GM08714 (cell line): ENCODE data around the gene RAB6B.

Experiments
- H3K4me3 ChIP-seq: fragments of 200-500 bp; sonication (Bioruptor generic); 2 replicates; pipeline ENCODE4 v1.5.1; 2014; ENCODE audit warnings: mild to moderate bottlenecking, low read length, inconsistent platforms
- ZNF274 ChIP-seq: IDR thresholded peaks from 2 replicates; pipeline ENCODE4 v1.6.1; 2012; ENCODE audit warnings: mild to moderate bottlenecking, low read depth, low read length

RAB6B gene

GRCh38 chr3:133855772-133856171 lies 39.9 kb downstream of the RAB6B start:
- H3K4me3 ChIP-seq, result no peak overlapping the region
- TF ChIP-seq ZNF274, result no peak

- no peak for TF ChIP-seq ZNF274
- no peak overlapping the region for H3K4me3 ChIP-seq
These were observed 40.7 kb downstream of the RAB6B start for GRCh38 chr3:133855002-133855370.

GRCh38 chr3:133854264-133855001 lies 41.2 kb downstream of the RAB6B start:
- no peak overlapping the region for H3K4me3 ChIP-seq
- TF ChIP-seq ZNF274, result no peak

GRCh38 chr3:133853925-133854227 lies 41.8 kb downstream of the RAB6B start:
- no peak for TF ChIP-seq ZNF274
- H3K4me3 ChIP-seq, result no peak overlapping the region

- no peak for TF ChIP-seq ZNF274
- H3K4me3 ChIP-seq, result no peak overlapping the region
These were observed 42.4 kb downstream of the RAB6B start for GRCh38 chr3:133853063-133853924.

- H3K4me3 ChIP-seq, result no peak overlapping the region
- TF ChIP-seq ZNF274, result no peak
These were observed 43.8 kb downstream of the RAB6B start for GRCh38 chr3:133851931-133852330.

- no peak for TF ChIP-seq ZNF274
These were observed 44.3 kb downstream of the RAB6B start for GRCh38 chr3:133851266-133851906.

GRCh38 chr3:133850034-133850433 lies 45.6 kb downstream of the RAB6B start:
- no peak for TF ChIP-seq ZNF274
- no peak overlapping the region for H3K4me3 ChIP-seq

More at GRCh38 chr3:133851266-133851906, 44.3 kb downstream of the RAB6B start:
- no peak overlapping the region for H3K4me3 ChIP-seq

GRCh38 chr3:133849346-133849745 lies 46.3 kb downstream of the RAB6B start:
- H3K4me3 ChIP-seq, result no peak overlapping the region
- no peak for TF ChIP-seq ZNF274

GRCh38 chr3:133845127-133845526 lies 50.6 kb downstream of the RAB6B start:
- TF ChIP-seq ZNF274, result no peak
- H3K4me3 ChIP-seq, result no peak overlapping the region

GRCh38 chr3:133843634-133844033 lies 52.0 kb downstream of the RAB6B start:
- no peak for TF ChIP-seq ZNF274
- no peak overlapping the region for H3K4me3 ChIP-seq

GRCh38 chr3:133842158-133842557 lies 53.5 kb downstream of the RAB6B start:
- TF ChIP-seq ZNF274, result no peak
- H3K4me3 ChIP-seq, result no peak overlapping the region

- TF ChIP-seq ZNF274, result no peak
- no peak overlapping the region for H3K4me3 ChIP-seq
These were observed 54.5 kb downstream of the RAB6B start for GRCh38 chr3:133841196-133841595.

GRCh38 chr3:133840767-133841166 lies 54.9 kb downstream of the RAB6B start:
- H3K4me3 ChIP-seq, result no peak overlapping the region
- no peak for TF ChIP-seq ZNF274
